Measurements from ENCODE around the gene CDH13.

The CDH13 gene

GRCh38 chr16:83717814-83718213, 1091.0 kb downstream of the CDH13 start:
- H3K4me3 ChIP-seq (ENCODE audit: low read depth, low read length): no peak overlapping the region
- no peak for DNase-seq (ENCODE audit: low read depth)
- no peak for TF ChIP-seq CTCF (IDR thresholded peaks at IDR 0.05; ENCODE audit: control insufficient read depth, extremely low read depth, insufficient read depth)

DNA sequence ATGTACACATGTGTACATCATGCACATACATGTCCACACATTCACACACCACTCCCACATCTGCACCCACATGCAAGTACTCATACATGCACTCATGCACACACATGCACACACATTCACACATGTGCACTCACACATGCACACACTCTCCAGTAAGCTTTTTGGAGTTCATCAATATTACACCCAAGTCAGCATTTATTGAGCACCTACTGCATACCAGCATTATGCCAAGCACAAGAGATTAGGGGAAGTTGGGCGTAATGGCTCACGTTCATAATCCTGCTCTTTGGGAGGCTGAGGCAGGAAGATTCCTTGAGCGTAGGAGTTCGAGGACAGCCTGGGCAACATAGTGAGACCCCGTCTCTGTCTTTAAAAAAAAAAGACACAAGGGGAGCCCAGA, 1093.4 kb downstream of the CDH13 start:
- no peak overlapping the region for H3K4me3 ChIP-seq (ENCODE audit: low read depth, low read length)
- no peak for TF ChIP-seq CTCF (IDR thresholded peaks at IDR 0.05; ENCODE audit: control insufficient read depth, extremely low read depth, insufficient read depth)
- DNase-seq (ENCODE audit: low read depth): no peak

- TF ChIP-seq CTCF (IDR thresholded peaks at IDR 0.05; ENCODE audit: control insufficient read depth, extremely low read depth, insufficient read depth): no peak
- H3K4me3 ChIP-seq (ENCODE audit: low read depth, low read length): no peak overlapping the region
- no peak for DNase-seq (ENCODE audit: low read depth)
Measured at GRCh38 chr16:83720981-83721380, 1094.2 kb downstream of the CDH13 start.

DNA sequence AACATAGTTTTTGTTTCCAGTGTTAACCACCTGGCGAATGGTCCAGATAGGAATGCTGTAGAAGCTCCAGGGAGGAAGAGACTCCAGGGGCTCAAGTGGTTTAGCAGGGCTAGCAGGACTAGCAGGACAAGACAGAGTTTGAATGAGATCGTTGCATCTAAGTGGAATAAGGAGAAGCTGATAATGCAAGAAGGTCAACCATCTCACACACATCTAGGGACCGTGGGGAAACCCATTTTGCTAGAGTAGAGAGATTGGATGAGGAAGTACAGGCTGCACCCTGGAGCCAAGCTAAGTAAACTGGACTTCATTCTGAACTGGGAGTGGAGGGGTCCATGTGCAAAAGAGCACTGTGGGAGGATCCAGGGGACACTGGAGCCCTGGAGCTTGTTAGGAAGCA, 1094.9 kb downstream of the CDH13 start:
- no peak for DNase-seq (ENCODE audit: low read depth)
- no peak overlapping the region for H3K4me3 ChIP-seq (ENCODE audit: low read depth, low read length)
- no peak for TF ChIP-seq CTCF (IDR thresholded peaks at IDR 0.05; ENCODE audit: control insufficient read depth, extremely low read depth, insufficient read depth)

DNA sequence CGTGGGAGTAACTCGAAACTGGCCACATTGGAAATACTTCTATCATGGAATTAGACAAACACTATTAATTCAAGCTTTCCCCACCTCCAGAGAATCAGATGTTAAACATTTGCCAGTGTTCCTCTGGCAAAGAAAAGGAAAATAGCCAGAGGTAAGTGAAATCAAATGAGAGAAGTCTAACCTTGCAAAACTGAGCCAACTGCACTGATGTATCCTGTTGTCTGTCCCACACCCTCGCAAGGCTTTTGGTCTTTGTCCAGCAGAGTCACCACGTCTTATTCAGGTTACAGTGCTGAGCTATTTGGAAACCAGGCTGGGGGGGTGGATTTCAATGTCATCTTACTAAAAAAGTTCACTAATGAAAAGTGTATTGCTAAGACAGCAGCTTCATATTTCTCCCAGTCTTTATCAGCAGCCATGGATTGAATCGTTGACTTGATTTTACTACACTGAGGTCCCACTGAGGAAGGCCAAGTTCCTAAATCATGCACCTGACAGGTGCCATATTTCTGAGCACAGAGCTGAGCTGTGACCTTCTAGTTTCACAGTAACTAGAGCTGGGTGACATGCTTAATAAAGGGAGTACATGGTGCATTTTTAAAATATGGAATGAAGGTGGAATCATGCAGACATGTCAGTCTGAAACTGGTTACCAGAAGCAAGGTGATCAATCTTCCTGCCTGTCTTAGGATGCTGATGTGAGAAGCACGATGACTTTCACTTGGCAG, 1095.9 kb downstream of the CDH13 start:
- no peak for TF ChIP-seq CTCF (IDR thresholded peaks at IDR 0.05; ENCODE audit: control insufficient read depth, extremely low read depth, insufficient read depth)
- H3K4me3 ChIP-seq (ENCODE audit: low read depth, low read length): no peak overlapping the region
- no peak for DNase-seq (ENCODE audit: low read depth)

- no peak for DNase-seq (ENCODE audit: low read depth)
- H3K4me3 ChIP-seq (ENCODE audit: low read depth, low read length): no peak overlapping the region
- no peak for TF ChIP-seq CTCF (IDR thresholded peaks at IDR 0.05; ENCODE audit: control insufficient read depth, extremely low read depth, insufficient read depth)
Measured at GRCh38 chr16:83723244-83723643, 1096.5 kb downstream of the CDH13 start.

DNA sequence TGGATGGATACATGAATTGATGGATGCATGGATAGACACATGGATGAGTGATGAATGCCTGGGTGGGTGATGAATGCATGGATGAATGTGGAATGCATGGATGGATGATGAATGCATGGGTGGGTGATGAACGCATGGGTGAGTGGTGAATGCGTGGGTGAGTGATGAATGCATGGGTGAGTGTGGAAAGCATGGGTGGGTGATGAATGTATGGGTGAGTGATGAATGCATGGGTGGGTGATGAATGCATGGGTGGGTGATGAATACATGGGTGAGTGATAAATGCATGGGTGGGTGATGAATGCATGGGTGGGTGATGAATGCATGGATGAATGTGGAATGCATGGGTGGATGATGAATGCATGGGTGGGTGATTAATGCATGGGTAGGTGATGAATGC, 1097.1 kb downstream of the CDH13 start:
- TF ChIP-seq CTCF (IDR thresholded peaks at IDR 0.05; ENCODE audit: control insufficient read depth, extremely low read depth, insufficient read depth): no peak
- H3K4me3 ChIP-seq (ENCODE audit: low read depth, low read length): no peak overlapping the region
- no peak for DNase-seq (ENCODE audit: low read depth)

All from LNCaP clone FGC (cell line).